K562 (cell line): ENCODE data around the gene HSP90AA1. TPM values are rescaled to one million over a fixed set of nuclear protein-coding genes. Genes with fewer than 3 reads are reported as not detected.

Experiments
- ATAC-seq: fragments of 200-7000 bp; cut with Tn5 transposase; 3 replicates; pipeline ENCODE4 v1.9.1; 2020; ENCODE audit warnings: moderate library complexity
- BruUV-seq: library from RNA; stranded (reverse); fragments of 400-500 nt; replicated peaks from 2 replicates; lab custom pipeline; 2021; lab: Mats Ljungman, UMichigan
- CTCF ChIA-PET: fragments of 300-600 bp; formaldehyde crosslinking; extraction: SDS; loops from one replicate; lab custom pipeline; 2021; ENCODE audit warnings: low intra/inter-chr PET ratio; lab: Yijun Ruan, JAX
- POLR2A ChIA-PET: fragments of 300-600, 350-650 bp; sonication (Branson Sonifier 250); formaldehyde crosslinking; extraction: SDS; loops from one replicate; lab custom pipeline; 2021; ENCODE audit warnings: antibody characterized with exemption, inconsistent platforms; lab: Yijun Ruan, JAX
- DNase-seq, 4 experiments: peaks; one replicate each; pipeline versions ENCODE4 v3.0.0 to v3.0.0-alpha.2; 2011 to 2018; ENCODE audit warnings: low spot score in 3 of 4, mixed read lengths in 3 of 4; ENCODE audit errors: extremely low read depth in 1 of 4
- FAIRE-seq: peaks from 2 replicates; lab custom pipeline; 2011; peaks lifted over from hg19 to GRCh38; lab: Jason Lieb, UNC
- H2AFZ ChIP-seq: 2 replicates; pipeline ENCODE4 v1.6.0; 2011; ENCODE audit warnings: low read depth, low read length, control low read depth, inconsistent platforms
- H3K27ac ChIP-seq: fragments of 200-600 bp; 3 replicates; pipeline ENCODE4 v1.8.0; 2011; ENCODE audit warnings: low read depth, mild to moderate bottlenecking, control low read depth, inconsistent platforms, low read length, moderate library complexity, mixed read lengths; ENCODE audit errors: extremely low read depth
- H3K27me3 ChIP-seq, 2 experiments: fragments of 300-600 bp in 1 of 2; 2 replicates in 1 of 2; 3 replicates in 1 of 2; pipeline versions ENCODE4 v1.6.0 to v1.8.0; 2011; ENCODE audit warnings: inconsistent platforms in 2 of 2, low read length in 2 of 2, mild to moderate bottlenecking in 1 of 2, mixed read lengths in 1 of 2, moderate library complexity in 1 of 2; ENCODE audit not compliant: control insufficient read depth in 2 of 2, insufficient read depth in 2 of 2
- H3K36me3 ChIP-seq: fragments of 300-600 bp; 3 replicates; pipeline ENCODE4 v1.8.0; 2011; ENCODE audit warnings: mild to moderate bottlenecking, low read length, inconsistent platforms; ENCODE audit not compliant: control insufficient read depth, insufficient read depth
- H3K4me1 ChIP-seq, 2 experiments: fragments of 200-600 bp in 1 of 2; replicated peaks in 1 of 2; 2 replicates in 1 of 2; 3 replicates in 1 of 2; pipeline versions ENCODE4 v1.5.1 to v1.8.0; 2011; ENCODE audit warnings: inconsistent platforms in 2 of 2, low read length in 2 of 2, mild to moderate bottlenecking in 1 of 2, mixed read lengths in 1 of 2, moderate library complexity in 1 of 2; ENCODE audit not compliant: control insufficient read depth in 2 of 2, insufficient read depth in 2 of 2
- H3K4me2 ChIP-seq: 2 replicates; pipeline ENCODE4 v1.6.1; 2011; ENCODE audit warnings: low read length, control low read depth, inconsistent platforms, mixed read lengths; ENCODE audit not compliant: insufficient read depth
- H3K4me3 ChIP-seq: fragments of 200-600 bp; sonication (generic), shearing (Covaris generic); 2 replicates; pipeline ENCODE4 v1.5.1; 2016; ENCODE audit warnings: control low read depth, inconsistent platforms
- H3K79me2 ChIP-seq: fragments of 200-600 bp; 3 replicates; pipeline ENCODE4 v1.8.0; 2011; ENCODE audit warnings: low read length, inconsistent platforms; ENCODE audit not compliant: control insufficient read depth, insufficient read depth
- H3K9ac ChIP-seq, 2 experiments: 2 replicates each; pipeline versions ENCODE4 v1.6.0 to v1.6.1; 2011; ENCODE audit warnings: low read depth in 2 of 2, low read length in 2 of 2, control low read depth in 1 of 2, inconsistent platforms in 1 of 2, mild to moderate bottlenecking in 1 of 2, mixed read lengths in 1 of 2; ENCODE audit not compliant: insufficient read depth in 1 of 2
- H3K9me1 ChIP-seq: one replicate; pipeline ENCODE4 v1.6.0; 2011; ENCODE audit warnings: inconsistent platforms, mild to moderate bottlenecking, low read length, moderate library complexity; ENCODE audit not compliant: control insufficient read depth, insufficient read depth
- H3K9me3 ChIP-seq: replicated peaks from 2 replicates; pipeline ENCODE4 v1.5.1; 2011; ENCODE audit warnings: low read depth, low read length, inconsistent platforms; ENCODE audit not compliant: control insufficient read depth, insufficient read depth
- H4K20me1 ChIP-seq: replicated peaks from 2 replicates; pipeline ENCODE4 v1.6.1; 2011; ENCODE audit warnings: low read length, inconsistent platforms, mixed read lengths; ENCODE audit not compliant: control insufficient read depth, insufficient read depth
- ARID3A ChIP-seq: IDR thresholded peaks from 2 replicates; pipeline ENCODE4 v1.6.1; 2012; ENCODE audit warnings: low read depth, low read length, improper control_type of control experiment, borderline replicate concordance
- ETV1 ChIP-seq: fragments of 450-650 bp; conservative IDR thresholded peaks from 2 replicates; pipeline ENCODE4 v1.6.1; 2016; ENCODE audit warnings: missing genetic modification characterization, control low read depth, low read depth, missing compliant biosample characterization
- HMBOX1 ChIP-seq: sonication (generic); IDR thresholded peaks from 2 replicates; pipeline ENCODE4 v1.6.1; 2016
- KDM1A ChIP-seq, 2 experiments: fragments of 450-650 bp; IDR thresholded peaks; 2 replicates each; pipeline ENCODE4 v1.6.1; 2016; ENCODE audit warnings: mild to moderate bottlenecking in 2 of 2
- LEF1 ChIP-seq: fragments of 450-650 bp; IDR thresholded peaks from 2 replicates; pipeline ENCODE4 v1.6.1; 2016; ENCODE audit warnings: mild to moderate bottlenecking
- MBD1 ChIP-seq: fragments of 250-450 bp; sonication (Bioruptor Pico); IDR thresholded peaks from 2 replicates; pipeline ENCODE4 v1.8.0; 2022; ENCODE audit warnings: inconsistent platforms
- MTA1 ChIP-seq: fragments of 450-650 bp; IDR thresholded peaks from 2 replicates; pipeline ENCODE4 v1.6.1; 2017; ENCODE audit warnings: borderline replicate concordance
- NCOA2 ChIP-seq, 2 experiments: fragments of 450-650 bp; IDR thresholded peaks; 2 replicates each; pipeline ENCODE4 v1.6.1; 2018; ENCODE audit warnings: mild to moderate bottlenecking in 2 of 2, moderate library complexity in 1 of 2; ENCODE audit not compliant: partially characterized antibody in 2 of 2
- PCBP1 ChIP-seq: fragments of 200-400 bp; formaldehyde crosslinking; IDR thresholded peaks from 2 replicates; pipeline ENCODE4 v1.6.1; 2018; ENCODE audit warnings: mild to moderate bottlenecking, low read depth, low read length; ENCODE audit not compliant: poor library complexity, severe bottlenecking
- RBM34 ChIP-seq: fragments of 200-400 bp; formaldehyde crosslinking; IDR thresholded peaks from 2 replicates; pipeline ENCODE4 v1.6.1; 2018; ENCODE audit warnings: low read length, borderline replicate concordance; ENCODE audit not compliant: insufficient read depth
- SMARCA5 ChIP-seq: fragments of 450-650 bp; IDR thresholded peaks from 2 replicates; pipeline ENCODE4 v1.6.1; 2016
- ZNF124 ChIP-seq: sonication (generic); formaldehyde crosslinking; IDR thresholded peaks from 2 replicates; pipeline ENCODE4 v1.8.1; 2022; ENCODE audit warnings: missing genetic modification reagents
- ZNF217 ChIP-seq: sonication (generic); formaldehyde crosslinking; IDR thresholded peaks from 2 replicates; pipeline ENCODE4 v1.8.0; 2022; ENCODE audit warnings: mild to moderate bottlenecking, missing genetic modification reagents
- ZNF280A ChIP-seq: fragments of 450-650 bp; IDR thresholded peaks from 2 replicates; pipeline ENCODE4 v1.6.1; 2018; ENCODE audit warnings: mild to moderate bottlenecking, low read depth; ENCODE audit not compliant: partially characterized antibody
- WGBS: fragments of 100-300 bp; shearing (Covaris generic); methylation state at CpG from one replicate; pipeline ENCODE4 v1.1.6; 2016; ENCODE audit warnings: low coverage, mixed read lengths; ENCODE audit not compliant: insufficient coverage; ENCODE audit errors: missing lambda C conversion rate; 5-methylcytosine and 5-hydroxymethylcytosine counted together
- in situ Hi-C: fragments of 300-500 bp; cut with MboI; formaldehyde crosslinking; loops from 4 replicates; pipeline ENCODE4 v1.15.0; 2018; ENCODE audit warnings: inconsistent platforms, mixed read lengths
- intact Hi-C: fragments of 100-400 bp; cut with micrococcal nuclease; formaldehyde crosslinking; loops from 2 replicates; pipeline ENCODE4 v1.14.2; 2022
- polyA plus RNA-seq, 8 experiments: library from polyadenylated mRNA; depleted of rRNA in 4 of 8; stranded (reverse) in 5 of 8; unstranded in 3 of 8; fragments of >200 nt; fragmentation: Nextera tagmentation in 2 of 8; fragmentation: Illumina TruSeq in 1 of 8; extraction: Ambion mirVana in 2 of 8; extraction: Trizol in 1 of 8; gene quantifications; 2 replicates each; pipeline versions ENCODE4 v1.2.1 to v1.2.3, GENCODE V29; 2011 to 2014; ENCODE audit warnings: inconsistent platforms in 1 of 8, missing spikeins in 1 of 8
- total RNA-seq, 7 experiments: library from RNA; depleted of rRNA in 6 of 7; stranded (reverse); fragments of >200 nt in 6 of 7; fragmentation: Illumina TruSeq in 2 of 7; extraction: Trizol in 2 of 7; gene quantifications; 2 replicates each; pipeline versions ENCODE4 v1.2.1 to v1.2.3, GENCODE V29; 2011 to 2021; ENCODE audit warnings: low replicate concordance in 1 of 7
- TF ChIP-seq, protein P1 (sequence below): fragments of 250-450 bp; sonication (Bioruptor Pico); IDR thresholded peaks from 2 replicates; pipeline ENCODE4 v1.8.0; 2022; ENCODE audit warnings: moderate library complexity, mild to moderate bottlenecking, inconsistent platforms

Gene HSP90AA1
- total and polyA plus RNA-seq, 9 of the 15 experiments (the other 6 are each of a cell fraction or from before 2014, with no cell fraction given), result 377 to 1,731 (median 879) TPM

GRCh38 chr14:102116361-102117180 lies 29.7 kb upstream of the HSP90AA1 start:
- Histone ChIP-seq H3K9me3 (no peaks in the 10 kb centered on the region), H2AFZ (no peak overlapping the region), H4K20me1 (no peaks in the 10 kb centered on the region), H3K27me3 (no peaks in the 10 kb centered on the region), H3K4me2 (no peak overlapping the region), H3K27ac (no peak overlapping the region), H3K9ac (no peak overlapping the region), H3K9me1 (no peaks in the 10 kb centered on the region), H3K36me3 (no peaks in the 10 kb centered on the region), H3K4me3 (no peak overlapping the region), H3K79me2 (no peaks in the 10 kb centered on the region), H3K4me1 (no peaks in the 10 kb centered on the region; a peak in 1 of 5 replicates)
- intact Hi-C loops (no loop called here), in situ Hi-C loops (no loop called here)
- WGBS, result 44% methylated on average over 9 of the region's 13 CpGs
- no TSS peak for BruUV-seq
- no peak for DNase-seq
- no peak for FAIRE-seq
- no peak for ATAC-seq
- POLR2A ChIA-PET, result interaction anchor here (0.5 to 1.0 kb wide), 2 partner anchors 10 to 24 kb away, joined by 3 read pairs; no protein-coding TSS in a partner anchor
- CTCF ChIA-PET, result no interaction called here
- no peak for TF ChIP-seq HMBOX1
- no peak for TF ChIP-seq ZNF217 (CRISPR knock-in tag)
- TF ChIP-seq ARID3A, result no peak
- TF ChIP-seq MBD1 (CRISPR knock-in tag), result no peak
- TF ChIP-seq RBM34, result no peak
- no peak for TF ChIP-seq ZNF280A
- TF ChIP-seq MTA1, result no peak
- no peak for TF ChIP-seq LEF1
- TF ChIP-seq KDM1A (IDR thresholded peaks at IDR 0.05), result no peak
- TF ChIP-seq, protein P1, sequence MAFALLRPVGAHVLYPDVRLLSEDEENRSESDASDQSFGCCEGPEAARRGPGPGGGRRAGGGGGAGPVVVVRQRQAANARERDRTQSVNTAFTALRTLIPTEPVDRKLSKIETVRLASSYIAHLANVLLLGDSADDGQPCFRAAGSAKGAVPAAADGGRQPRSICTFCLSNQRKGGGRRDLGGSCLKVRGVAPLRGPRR (CRISPR knock-in tag), result no peak
- TF ChIP-seq ETV1 (tag), result no peak
- no peak for TF ChIP-seq NCOA2 (IDR thresholded peaks at IDR 0.05; ENCODE audit: partially characterized antibody in 2 of 2)
- TF ChIP-seq SMARCA5, result no peak
- no peak for TF ChIP-seq ZNF124 (CRISPR knock-in tag)
- no peak for TF ChIP-seq PCBP1
